PC-3 (cell line): ENCODE data around the gene NEDD4L. TPM values are rescaled to one million over a fixed set of nuclear protein-coding genes. Genes with fewer than 3 reads are reported as not detected.
A peak's percentile ranks its signal among the peaks of the same experiment; 100 is the strongest.
"Not testable (repeated sequence)": the region's sequence is repeated elsewhere in the genome, so short reads cannot be mapped to it uniquely, and the experiment has no call there.

ENCODE experiments used
- ATAC-seq: fragments of 200-7000 bp; cut with Tn5 transposase; 2 replicates; pipeline ENCODE4 v1.9.1; 2020; ENCODE audit warnings: mild to moderate bottlenecking, moderate library complexity
- BruUV-seq: library from RNA; stranded (reverse); fragments of 400-500 nt; replicated peaks from 2 replicates; lab custom pipeline; 2021; lab: Mats Ljungman, UMichigan
- CTCF ChIA-PET: fragments of 300-600 bp; sonication (Branson Sonifier 250); formaldehyde crosslinking; loops from one replicate; lab custom pipeline; 2022; ENCODE audit warnings: antibody characterized with exemption; lab: Charles Lee
- POLR2A ChIA-PET: fragments of 300-600 bp; sonication (Branson Sonifier 250); formaldehyde crosslinking; loops from one replicate; lab custom pipeline; 2022; ENCODE audit warnings: antibody characterized with exemption; ENCODE audit not compliant: unreplicated experiment; lab: Charles Lee
- DNase-seq: peaks from one replicate; pipeline ENCODE4 v3.0.0-alpha.2; 2015
- H2AFZ ChIP-seq: fragments of 300-600 bp; sonication (generic); 2 replicates; pipeline ENCODE4 v1.6.0; 2016; ENCODE audit warnings: antibody characterized with exemption, low read length
- H3F3A ChIP-seq: fragments of 300-600 bp; sonication (generic); one replicate; pipeline ENCODE4 v1.6.0; 2017; ENCODE audit warnings: antibody characterized with exemption, low read length, control low read depth, mild to moderate bottlenecking; ENCODE audit not compliant: unreplicated experiment
- H3K27ac ChIP-seq: fragments of 300-600 bp; sonication (generic); 2 replicates; pipeline ENCODE4 v1.5.1; 2016; ENCODE audit warnings: mild to moderate bottlenecking, low read length
- H3K27me3 ChIP-seq: fragments of 300-600 bp; sonication (generic); 2 replicates; pipeline ENCODE4 v1.6.1; 2016; ENCODE audit warnings: low read length, mixed read lengths
- H3K36me3 ChIP-seq: fragments of 300-600 bp; sonication (generic); 2 replicates; pipeline ENCODE4 v1.6.1; 2016; ENCODE audit warnings: low read depth, mixed run types, low read length, mixed read lengths
- H3K4me1 ChIP-seq: fragments of 300-600 bp; sonication (generic); 2 replicates; pipeline ENCODE4 v1.5.1; 2016; ENCODE audit warnings: low read length; ENCODE audit not compliant: insufficient read depth
- H3K4me2 ChIP-seq: fragments of 300-600 bp; sonication (generic); 2 replicates; pipeline ENCODE4 v1.6.0; 2016; ENCODE audit warnings: low read length
- H3K4me3 ChIP-seq: fragments of 300-600 bp; sonication (generic); 2 replicates; pipeline ENCODE4 v1.5.1; 2016; ENCODE audit warnings: mild to moderate bottlenecking, low read length, mixed read lengths
- H3K79me2 ChIP-seq: fragments of 300-600 bp; sonication (generic); 2 replicates; pipeline ENCODE4 v1.6.1; 2017; ENCODE audit warnings: low read length, mixed read lengths
- H3K9ac ChIP-seq: fragments of 300-600 bp; sonication (generic); 2 replicates; pipeline ENCODE4 v1.6.0; 2016; ENCODE audit warnings: mild to moderate bottlenecking, low read length
- H3K9me2 ChIP-seq: fragments of 300-600 bp; sonication (generic); replicated peaks from 2 replicates; pipeline ENCODE4 v1.6.1; 2016; ENCODE audit warnings: mixed run types, low read length, mixed read lengths
- H3K9me3 ChIP-seq: fragments of 300-600 bp; sonication (generic); 2 replicates; pipeline ENCODE4 v1.6.1; 2016; ENCODE audit warnings: low read length, mixed read lengths
- H4K20me1 ChIP-seq: fragments of 300-600 bp; sonication (generic); 2 replicates; pipeline ENCODE4 v1.6.1; 2016; ENCODE audit warnings: low read length, mixed read lengths
- EZH2 ChIP-seq: fragments of 300-600 bp; sonication (generic); IDR thresholded peaks from one replicate; pipeline ENCODE4 v1.6.1; 2017; ENCODE audit warnings: antibody characterized with exemption, mild to moderate bottlenecking, low read length; ENCODE audit not compliant: unreplicated experiment
- EZH2phosphoT487 ChIP-seq: fragments of 300-600 bp; sonication (generic); IDR thresholded peaks from 2 replicates; pipeline ENCODE4 v1.6.1; 2018; ENCODE audit warnings: mild to moderate bottlenecking, antibody characterized with exemption, low read length, borderline replicate concordance
- intact Hi-C: fragments of 100-400 bp; cut with micrococcal nuclease; formaldehyde crosslinking; loops from 2 replicates; pipeline ENCODE4 v1.9.0; 2023
- total RNA-seq: library from RNA; depleted of rRNA; stranded (reverse); fragments of >200 nt; gene quantifications from 2 replicates; pipeline ENCODE4 v1.2.3, GENCODE V29; 2014
- TF ChIP-seq, protein P1 (sequence below): fragments of 300-600 bp; sonication (generic); conservative IDR thresholded peaks from 2 replicates; pipeline ENCODE4 v1.5.1; 2017; ENCODE audit warnings: antibody characterized with exemption, low read depth, mild to moderate bottlenecking, low read length

The NEDD4L gene
- total RNA-seq, 1 experiment from 2014 or later, result 105 TPM

- ATAC-seq (no peak), DNase-seq (no peak)
- intact Hi-C loops, result loop anchor here (10.0 kb wide), 1 partner anchor 447 kb away; no protein-coding TSS in a partner anchor
- Histone ChIP-seq H3F3A (no peaks in the 10 kb centered on the region), H3K9me3 (no peaks in the 10 kb centered on the region), H3K4me2 (0 out of 2 replicates have a peak overlapping the region, but pooled peaks have one; percentile 97), H3K27ac (no peak overlapping the region), H3K4me3 (no peak overlapping the region), H3K36me3 (no peaks in the 10 kb centered on the region), H4K20me1 (no peaks in the 10 kb centered on the region), H2AFZ (no peak overlapping the region), H3K9ac (no peak overlapping the region), H3K9me2 (no peaks in the 10 kb centered on the region), H3K27me3 (no peaks in the 10 kb centered on the region), H3K79me2 (peaks cover 85% of the 10 kb centered on the region), H3K4me1 (peaks cover 17% of the 10 kb centered on the region)
- BruUV-seq, result no TSS peak
- ChIA-PET CTCF (no interaction called here), POLR2A (no interaction called here)
- TF ChIP-seq, protein P1, sequence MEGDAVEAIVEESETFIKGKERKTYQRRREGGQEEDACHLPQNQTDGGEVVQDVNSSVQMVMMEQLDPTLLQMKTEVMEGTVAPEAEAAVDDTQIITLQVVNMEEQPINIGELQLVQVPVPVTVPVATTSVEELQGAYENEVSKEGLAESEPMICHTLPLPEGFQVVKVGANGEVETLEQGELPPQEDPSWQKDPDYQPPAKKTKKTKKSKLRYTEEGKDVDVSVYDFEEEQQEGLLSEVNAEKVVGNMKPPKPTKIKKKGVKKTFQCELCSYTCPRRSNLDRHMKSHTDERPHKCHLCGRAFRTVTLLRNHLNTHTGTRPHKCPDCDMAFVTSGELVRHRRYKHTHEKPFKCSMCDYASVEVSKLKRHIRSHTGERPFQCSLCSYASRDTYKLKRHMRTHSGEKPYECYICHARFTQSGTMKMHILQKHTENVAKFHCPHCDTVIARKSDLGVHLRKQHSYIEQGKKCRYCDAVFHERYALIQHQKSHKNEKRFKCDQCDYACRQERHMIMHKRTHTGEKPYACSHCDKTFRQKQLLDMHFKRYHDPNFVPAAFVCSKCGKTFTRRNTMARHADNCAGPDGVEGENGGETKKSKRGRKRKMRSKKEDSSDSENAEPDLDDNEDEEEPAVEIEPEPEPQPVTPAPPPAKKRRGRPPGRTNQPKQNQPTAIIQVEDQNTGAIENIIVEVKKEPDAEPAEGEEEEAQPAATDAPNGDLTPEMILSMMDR, result no peak
- no peak for TF ChIP-seq EZH2
Measured at GRCh38 chr18:58048081-58048642, 4.1 kb downstream of the NEDD4L start.

DNA sequence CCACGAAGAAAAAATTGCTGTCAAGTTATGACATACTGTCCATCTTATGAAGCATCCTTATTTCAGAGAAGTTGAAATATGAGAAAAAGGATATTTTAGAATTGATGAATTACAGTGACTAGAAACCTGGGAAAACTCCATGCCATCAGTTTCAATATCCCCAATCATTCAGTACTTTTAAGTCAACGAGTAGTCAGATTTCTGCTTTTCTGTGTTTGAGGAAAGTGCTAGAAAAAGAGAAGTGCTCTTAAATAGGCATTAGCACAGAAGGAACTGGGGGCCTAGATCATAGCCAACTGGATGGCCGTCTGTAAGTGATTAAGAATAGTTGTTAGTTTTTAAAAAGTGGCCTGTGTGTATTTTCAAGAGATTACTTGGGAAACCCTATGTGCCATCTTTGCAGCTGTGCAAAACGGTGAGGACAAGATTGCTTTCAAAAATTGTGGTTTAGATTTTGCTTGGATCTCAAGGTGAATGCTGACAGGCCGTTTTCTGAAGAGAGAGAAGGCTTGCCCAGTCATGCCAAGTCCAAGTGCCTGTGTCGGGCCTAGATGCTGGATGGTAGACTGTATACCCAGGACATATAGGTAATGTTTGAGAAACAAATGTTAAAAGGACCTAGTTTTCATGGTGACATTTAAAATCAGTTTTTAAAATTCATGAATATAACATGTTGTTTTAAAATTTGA, 5.1 kb downstream of the NEDD4L start:
- Histone ChIP-seq H4K20me1 (no peaks in the 10 kb centered on the region), H3K4me2 (no peak overlapping the region), H3K27ac (no peak overlapping the region), H3K4me3 (no peak overlapping the region), H3K9ac (no peak overlapping the region), H3K79me2 (peaks cover 93% of the 10 kb centered on the region), H3F3A (no peaks in the 10 kb centered on the region), H3K27me3 (no peaks in the 10 kb centered on the region), H3K36me3 (no peaks in the 10 kb centered on the region), H3K9me3 (no peaks in the 10 kb centered on the region), H2AFZ (no peak overlapping the region), H3K9me2 (no peaks in the 10 kb centered on the region), H3K4me1 (peaks cover 21% of the 10 kb centered on the region)
- ATAC-seq (no peak), DNase-seq (no peak)
- intact Hi-C loops, result loop anchor here (10.0 kb wide), 1 partner anchor 446 kb away; no protein-coding TSS in a partner anchor
- no TSS peak for BruUV-seq
- no peak for TF ChIP-seq EZH2
- TF ChIP-seq, protein P1, result no peak
- TF ChIP-seq EZH2phosphoT487, result no peak
- ChIA-PET CTCF (no interaction called here), POLR2A (no interaction called here)

GRCh38 chr18:58050963-58051362, 6.9 kb downstream of the NEDD4L start:
- peaks cover 95% of the 10 kb centered on the region for H3K79me2 ChIP-seq

More at GRCh38 chr18:58050963-58051362, 6.9 kb downstream of the NEDD4L start:
- H2AFZ ChIP-seq, H3F3A ChIP-seq, ATAC-seq, H3K27me3 ChIP-seq, H3K27ac ChIP-seq, DNase-seq, H4K20me1 ChIP-seq, H3K9ac ChIP-seq, H3K9me3 ChIP-seq, H3K36me3 ChIP-seq, POLR2A ChIA-PET, H3K4me3 ChIP-seq, BruUV-seq, H3K4me2 ChIP-seq, intact Hi-C loops, H3K9me2 ChIP-seq: not testable (repeated sequence)
- CTCF ChIA-PET, result interaction anchor here (0.6 kb wide), 1 partner anchor 271 kb away, joined by 3 read pairs; no protein-coding TSS in a partner anchor
- peaks cover 27% of the 10 kb centered on the region for H3K4me1 ChIP-seq
